SU-DHL-6 (cell line): Measurements from ENCODE around the gene EYA2.

Source experiments
- H2AFZ ChIP-seq: fragments of 200-600 bp; sonication (generic); 2 replicates; pipeline ENCODE4 v1.6.1; 2014; ENCODE audit warnings: low read depth, mild to moderate bottlenecking, moderate library complexity, mixed read lengths, antibody characterized with exemption, low read length; ENCODE audit not compliant: severe bottlenecking
- H3F3A ChIP-seq: fragments of 200-600 bp; shearing (Covaris generic); 2 replicates; pipeline ENCODE4 v1.6.0; 2016; ENCODE audit warnings: antibody characterized with exemption, mild to moderate bottlenecking; ENCODE audit not compliant: insufficient read depth
- H3K27ac ChIP-seq: fragments of 200-600 bp; sonication (generic); 2 replicates; pipeline ENCODE4 v1.5.1; 2016; ENCODE audit warnings: low read depth, mild to moderate bottlenecking, low read length, moderate library complexity, mixed read lengths
- H3K27me3 ChIP-seq: fragments of 200-600 bp; sonication (generic), shearing (Covaris generic); 2 replicates; pipeline ENCODE4 v1.6.0; 2014; ENCODE audit warnings: mild to moderate bottlenecking, low read length
- H3K36me3 ChIP-seq: fragments of 200-600 bp; sonication (generic); 2 replicates; pipeline ENCODE4 v1.6.1; 2014; ENCODE audit warnings: mild to moderate bottlenecking, low read length, mixed read lengths
- H3K4me2 ChIP-seq: fragments of 300-600, 200-600 bp; shearing (Covaris generic), sonication (generic); 2 replicates; pipeline ENCODE4 v1.6.0; 2014; ENCODE audit warnings: low read length, low read depth, mild to moderate bottlenecking; ENCODE audit not compliant: poor library complexity, severe bottlenecking
- H3K4me3 ChIP-seq: fragments of 200-600 bp; sonication (generic); 2 replicates; pipeline ENCODE4 v1.5.1; 2014; ENCODE audit warnings: antibody characterized with exemption, low read length, mild to moderate bottlenecking, mixed read lengths; ENCODE audit not compliant: insufficient read depth, poor library complexity, severe bottlenecking
- H3K79me2 ChIP-seq: fragments of 200-600 bp; sonication (generic); 2 replicates; pipeline ENCODE4 v1.6.1; 2014; ENCODE audit warnings: mild to moderate bottlenecking, low read length, moderate library complexity; ENCODE audit not compliant: insufficient read depth
- H3K9ac ChIP-seq: fragments of 200-600 bp; sonication (generic); 2 replicates; pipeline ENCODE4 v1.7.0; 2014; ENCODE audit warnings: mild to moderate bottlenecking, low read length
- H3K9me2 ChIP-seq: fragments of 200-600 bp; sonication (generic); replicated peaks from 2 replicates; pipeline ENCODE4 v1.6.1; 2014; ENCODE audit warnings: low read length; ENCODE audit not compliant: insufficient read depth
- H3K9me3 ChIP-seq: fragments of 200-600 bp; sonication (generic); 2 replicates; pipeline ENCODE4 v1.6.1; 2014; ENCODE audit warnings: low read length, mixed read lengths; ENCODE audit not compliant: insufficient read depth
- H4K20me1 ChIP-seq: fragments of 200-600 bp; sonication (generic); 2 replicates; pipeline ENCODE4 v1.6.1; 2014; ENCODE audit warnings: low read depth, mild to moderate bottlenecking, antibody characterized with exemption, low read length, moderate library complexity, mixed read lengths
- EZH2phosphoT487 ChIP-seq: fragments of 200-600 bp; sonication (generic), shearing (Covaris generic); conservative IDR thresholded peaks from 2 replicates; pipeline ENCODE4 v1.6.1; 2018; ENCODE audit warnings: mild to moderate bottlenecking, antibody characterized with exemption, low read length, moderate library complexity, mixed read lengths
- TF ChIP-seq, protein P1 (sequence below): fragments of 200-600 bp; sonication (generic); IDR thresholded peaks from one replicate; pipeline ENCODE4 v1.5.1; 2017; ENCODE audit warnings: antibody characterized with exemption, mild to moderate bottlenecking, low read length, moderate library complexity; ENCODE audit not compliant: insufficient read depth, poor library complexity, severe bottlenecking

The EYA2 gene

DNA sequence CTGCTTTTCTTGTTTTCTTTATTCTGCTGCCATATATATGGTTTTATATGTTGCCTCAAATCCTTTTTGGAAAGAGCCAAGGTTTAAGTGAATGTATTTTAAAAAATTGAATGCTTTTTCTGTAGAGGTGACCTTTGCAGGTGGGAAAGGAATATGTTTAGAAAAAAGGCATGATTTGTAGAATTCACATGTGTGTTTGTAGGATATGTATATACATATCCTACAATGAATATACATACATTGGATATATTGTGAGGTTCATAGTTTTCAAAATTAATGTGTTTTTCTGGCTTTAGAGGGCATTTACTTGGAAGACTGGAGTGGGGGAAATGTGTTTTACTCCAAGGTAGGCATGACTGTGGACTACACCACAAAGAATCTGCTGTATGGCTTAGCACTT is 4.0 kb upstream of the EYA2 start:
- Histone ChIP-seq H4K20me1 (no peaks in the 10 kb centered on the region), H3K9me2 (no peaks in the 10 kb centered on the region), H3K27me3 (no peaks in the 10 kb centered on the region), H2AFZ (no peak overlapping the region), H3K9ac (no peak overlapping the region), H3K9me3 (no peaks in the 10 kb centered on the region), H3K36me3 (no peaks in the 10 kb centered on the region), H3K4me2 (no peak overlapping the region), H3K4me3 (no peak overlapping the region), H3K79me2 (no peaks in the 10 kb centered on the region), H3K27ac (no peak overlapping the region), H3F3A (no peaks in the 10 kb centered on the region)
- TF ChIP-seq EZH2phosphoT487 = no peak
- TF ChIP-seq, protein P1, sequence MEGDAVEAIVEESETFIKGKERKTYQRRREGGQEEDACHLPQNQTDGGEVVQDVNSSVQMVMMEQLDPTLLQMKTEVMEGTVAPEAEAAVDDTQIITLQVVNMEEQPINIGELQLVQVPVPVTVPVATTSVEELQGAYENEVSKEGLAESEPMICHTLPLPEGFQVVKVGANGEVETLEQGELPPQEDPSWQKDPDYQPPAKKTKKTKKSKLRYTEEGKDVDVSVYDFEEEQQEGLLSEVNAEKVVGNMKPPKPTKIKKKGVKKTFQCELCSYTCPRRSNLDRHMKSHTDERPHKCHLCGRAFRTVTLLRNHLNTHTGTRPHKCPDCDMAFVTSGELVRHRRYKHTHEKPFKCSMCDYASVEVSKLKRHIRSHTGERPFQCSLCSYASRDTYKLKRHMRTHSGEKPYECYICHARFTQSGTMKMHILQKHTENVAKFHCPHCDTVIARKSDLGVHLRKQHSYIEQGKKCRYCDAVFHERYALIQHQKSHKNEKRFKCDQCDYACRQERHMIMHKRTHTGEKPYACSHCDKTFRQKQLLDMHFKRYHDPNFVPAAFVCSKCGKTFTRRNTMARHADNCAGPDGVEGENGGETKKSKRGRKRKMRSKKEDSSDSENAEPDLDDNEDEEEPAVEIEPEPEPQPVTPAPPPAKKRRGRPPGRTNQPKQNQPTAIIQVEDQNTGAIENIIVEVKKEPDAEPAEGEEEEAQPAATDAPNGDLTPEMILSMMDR = no peak

DNA sequence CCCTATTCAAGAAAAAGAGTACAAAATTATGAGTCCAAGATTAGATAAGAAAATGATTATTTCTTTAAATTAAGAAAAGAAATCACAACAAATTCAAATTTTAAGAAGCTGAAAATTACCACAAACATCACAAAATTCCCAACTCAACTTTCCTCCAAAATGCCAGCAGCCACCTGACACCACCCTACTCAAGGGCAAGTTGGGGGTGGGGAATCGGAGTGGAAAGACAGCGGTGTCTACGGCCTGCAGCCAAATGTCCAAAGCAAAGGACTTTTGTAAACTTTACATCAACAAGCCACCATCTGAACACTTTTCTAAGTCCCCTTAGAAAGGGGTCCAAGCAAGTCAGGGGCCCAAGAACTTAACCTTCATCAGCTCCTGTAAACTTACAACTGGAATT is 1.6 kb upstream of the EYA2 start:
- H3K4me2 ChIP-seq = no peak overlapping the region
- H3F3A ChIP-seq = no peaks in the 10 kb centered on the region
- no peak overlapping the region for H3K27ac ChIP-seq
- no peaks in the 10 kb centered on the region for H3K36me3 ChIP-seq
- TF ChIP-seq EZH2phosphoT487 = no peak
- TF ChIP-seq, protein P1 = no peak
- H3K9me3 ChIP-seq = no peaks in the 10 kb centered on the region
- no peak overlapping the region for H2AFZ ChIP-seq
- no peaks in the 10 kb centered on the region for H3K79me2 ChIP-seq
- no peaks in the 10 kb centered on the region for H3K9me2 ChIP-seq
- no peaks in the 10 kb centered on the region for H3K27me3 ChIP-seq
- no peaks in the 10 kb centered on the region for H4K20me1 ChIP-seq
- H3K9ac ChIP-seq = no peak overlapping the region
- H3K4me3 ChIP-seq = no peak overlapping the region

DNA sequence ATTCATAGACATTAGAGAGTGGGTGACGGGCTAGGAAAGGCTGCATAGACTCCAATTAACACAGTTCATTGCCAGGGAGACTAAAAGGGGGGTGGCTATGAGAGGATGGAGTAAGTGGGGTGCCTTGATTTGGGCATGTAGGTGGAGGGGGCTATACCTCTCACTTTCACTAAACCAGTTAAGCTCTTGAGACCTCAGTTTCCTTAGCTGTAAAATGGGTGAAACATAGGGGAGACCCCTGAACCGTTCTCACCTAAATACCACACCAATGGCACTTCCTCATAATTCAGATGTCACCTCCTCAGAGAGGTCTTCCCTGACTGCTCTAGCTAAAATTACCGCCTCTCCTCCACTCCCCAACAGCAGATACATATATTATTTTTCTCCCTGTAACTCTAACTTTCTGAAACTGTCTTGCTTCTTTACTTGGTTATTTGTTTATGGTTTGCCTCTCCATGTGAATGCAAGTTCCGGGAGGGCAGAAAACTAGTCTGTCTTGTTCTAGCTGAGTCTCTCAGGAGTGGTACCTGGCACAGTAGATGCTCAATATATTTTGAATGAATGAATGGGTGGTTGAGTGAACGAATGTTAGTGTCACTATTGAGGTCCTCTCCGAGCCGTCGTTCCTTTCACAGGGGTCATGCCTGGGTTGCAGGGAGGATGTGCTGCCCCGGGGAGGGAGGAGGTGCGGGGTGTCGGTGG is 615 bp upstream of the EYA2 start:
- no peaks in the 10 kb centered on the region for H3K27me3 ChIP-seq
- no peak overlapping the region for H2AFZ ChIP-seq
- no peak overlapping the region for H3K27ac ChIP-seq

More for the DNA sequence above, 615 bp upstream of the EYA2 start:
- H3K9ac ChIP-seq = no peak overlapping the region
- no peaks in the 10 kb centered on the region for H4K20me1 ChIP-seq
- no peak overlapping the region for H3K4me3 ChIP-seq
- no peak overlapping the region for H3K4me2 ChIP-seq
- no peaks in the 10 kb centered on the region for H3K36me3 ChIP-seq
- no peaks in the 10 kb centered on the region for H3K9me2 ChIP-seq
- H3K9me3 ChIP-seq = no peaks in the 10 kb centered on the region
- H3K79me2 ChIP-seq = no peaks in the 10 kb centered on the region
- TF ChIP-seq, protein P1 = no peak
- no peak for TF ChIP-seq EZH2phosphoT487
- no peaks in the 10 kb centered on the region for H3F3A ChIP-seq
